Rectal smooth muscle tissue (tissue), 1 donor: ENCODE measurements around the gene ENTPD8.
"Not testable (repeated sequence)": the region's sequence is repeated elsewhere in the genome, so short reads cannot be mapped to it uniquely, and the experiment has no call there.

Experiments used
- H3K27ac ChIP-seq: one replicate; pipeline ENCODE4 v1.7.0; 2013; ENCODE audit warnings: low read depth, low read length, inconsistent platforms
- H3K27me3 ChIP-seq: one replicate; pipeline ENCODE4 v1.7.0; 2013; ENCODE audit warnings: low read length; ENCODE audit not compliant: control insufficient read depth, insufficient read depth
- H3K36me3 ChIP-seq: one replicate; pipeline ENCODE4 v1.7.0; 2013; ENCODE audit warnings: low read length; ENCODE audit not compliant: control insufficient read depth, insufficient read depth
- H3K4me1 ChIP-seq: one replicate; pipeline ENCODE4 v1.7.0; 2013; ENCODE audit warnings: low read length; ENCODE audit not compliant: control insufficient read depth, insufficient read depth
- H3K4me3 ChIP-seq: one replicate; pipeline ENCODE4 v1.7.0; 2013; ENCODE audit warnings: low read length
- H3K9ac ChIP-seq: one replicate; pipeline ENCODE4 v1.7.0; 2013; ENCODE audit warnings: low read length

ENTPD8 gene

GRCh38 chr9:137410891-137411249, 30.3 kb downstream of the ENTPD8 start:
- Histone ChIP-seq H3K4me1 (no peaks in the 10 kb centered on the region), H3K27me3 (no peaks in the 10 kb centered on the region), H3K36me3 (no peaks in the 10 kb centered on the region), H3K27ac (no peak overlapping the region), H3K4me3 (no peak overlapping the region), H3K9ac (no peak overlapping the region)

DNA sequence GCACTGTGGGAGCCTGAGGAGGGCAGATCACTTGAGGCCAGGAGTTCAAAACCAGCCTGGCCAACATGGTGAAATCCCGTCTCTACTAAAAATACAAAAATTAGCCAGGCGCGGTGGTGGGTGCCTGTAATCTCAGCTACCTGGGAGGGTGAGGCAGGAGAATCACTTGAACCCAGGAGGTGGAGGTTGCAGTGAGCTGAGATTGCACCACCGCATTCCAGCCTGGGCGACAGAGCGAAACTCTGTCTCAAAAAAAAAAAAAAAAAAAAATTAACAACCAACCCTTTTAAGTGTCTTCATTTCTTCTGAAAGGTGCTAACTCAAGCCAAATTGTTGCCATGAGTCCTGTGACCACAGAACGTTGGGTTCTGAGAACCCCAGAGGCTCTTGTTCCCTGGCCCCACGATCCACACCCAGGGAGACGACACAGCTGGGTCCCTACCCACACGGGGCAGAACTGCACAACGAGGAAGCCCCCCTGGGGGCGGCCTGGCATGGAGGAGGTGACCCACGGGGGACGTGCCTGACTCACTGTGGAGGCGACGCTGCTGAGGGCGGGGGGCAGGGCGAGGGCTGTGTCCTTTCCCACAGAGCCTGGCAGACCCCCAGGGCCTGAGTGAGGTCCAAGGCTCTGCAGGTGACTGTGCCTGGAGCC, 30.8 kb downstream of the ENTPD8 start:
- not testable (repeated sequence) for H3K4me1 ChIP-seq, H3K4me3 ChIP-seq, H3K36me3 ChIP-seq, H3K27ac ChIP-seq, H3K27me3 ChIP-seq, H3K9ac ChIP-seq

- Histone ChIP-seq H3K4me1 (no peaks in the 10 kb centered on the region), H3K36me3 (no peaks in the 10 kb centered on the region), H3K27ac (no peak overlapping the region), H3K4me3 (no peak overlapping the region), H3K27me3 (no peaks in the 10 kb centered on the region), H3K9ac (no peak overlapping the region)
Measured at GRCh38 chr9:137409515-137409914, 31.6 kb downstream of the ENTPD8 start.

DNA sequence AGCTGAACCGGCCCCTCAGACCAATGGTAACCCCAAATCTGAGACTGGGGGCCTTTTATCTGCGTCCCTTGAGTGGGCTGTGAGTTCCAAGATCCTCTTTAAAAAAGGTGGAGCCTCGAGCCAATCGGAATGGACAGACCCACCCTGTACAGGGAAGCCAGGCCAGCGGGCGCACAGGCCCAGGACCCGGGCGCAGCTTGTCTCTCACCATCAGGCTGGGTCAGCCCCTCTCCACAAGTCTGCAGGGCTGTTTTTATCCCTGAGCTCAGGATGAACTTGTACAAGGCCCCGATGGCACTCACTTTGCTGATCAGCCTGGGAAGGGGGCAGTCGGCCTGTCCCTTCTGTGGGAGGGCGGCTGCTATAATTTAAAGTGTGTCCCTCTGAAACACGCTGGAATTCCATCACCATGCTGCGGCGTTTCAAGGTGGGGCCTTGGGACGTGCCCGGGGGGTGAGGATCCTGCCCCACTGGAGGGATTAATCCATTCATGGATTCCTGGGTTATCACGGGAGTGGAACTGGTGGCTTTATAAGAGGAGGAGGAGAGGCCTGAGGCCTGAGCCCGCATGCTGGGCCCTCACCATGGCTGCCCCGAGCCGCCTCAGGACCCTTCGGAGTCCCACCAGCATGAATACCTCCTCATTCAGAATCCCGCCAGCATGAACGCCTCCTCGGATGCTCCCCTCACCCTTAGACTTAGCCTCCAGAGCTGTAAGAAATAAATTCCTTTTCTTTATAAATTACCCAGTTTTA, 32.3 kb downstream of the ENTPD8 start:
- Histone ChIP-seq H3K36me3 (no peaks in the 10 kb centered on the region), H3K27ac (no peak overlapping the region), H3K9ac (no peak overlapping the region), H3K4me3 (no peak overlapping the region), H3K27me3 (no peaks in the 10 kb centered on the region), H3K4me1 (no peaks in the 10 kb centered on the region)

DNA sequence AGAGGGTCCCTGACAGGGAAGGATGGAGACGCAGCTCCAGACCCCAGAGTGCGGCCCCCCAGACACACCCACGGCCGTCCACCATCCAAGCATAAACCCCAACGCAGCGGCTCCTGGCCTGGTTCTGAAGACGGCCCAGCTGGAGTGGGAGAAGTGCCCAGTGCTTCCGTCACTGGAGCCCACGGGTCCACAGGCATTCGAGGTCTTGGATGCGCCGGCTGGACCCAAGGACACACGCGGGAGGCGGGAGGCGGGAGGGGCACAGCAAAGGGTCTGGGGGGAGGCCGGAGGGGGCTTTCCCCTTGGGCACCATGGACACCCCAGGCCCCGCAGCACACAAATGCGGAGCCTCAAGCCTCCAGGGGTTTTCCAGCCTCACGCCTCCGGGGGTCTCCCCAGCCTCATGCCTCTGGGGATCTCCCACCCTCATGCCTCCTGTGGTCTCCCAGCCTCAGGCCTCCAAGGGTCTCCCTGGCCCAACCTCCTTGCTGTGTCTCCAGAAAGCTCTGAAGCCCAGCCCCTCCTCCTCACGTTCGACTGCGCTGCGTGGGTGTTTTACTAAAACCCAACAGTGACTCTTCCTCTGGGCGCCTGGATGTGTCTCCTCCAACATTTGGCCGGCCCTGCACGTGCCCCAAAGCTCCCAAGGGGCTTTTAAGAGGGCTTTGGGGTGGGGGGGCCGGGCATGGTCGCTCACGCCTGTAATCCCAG, 33.4 kb downstream of the ENTPD8 start:
- Histone ChIP-seq H3K36me3 (no peaks in the 10 kb centered on the region), H3K27ac (no peak overlapping the region), H3K9ac (no peak overlapping the region), H3K27me3 (no peaks in the 10 kb centered on the region), H3K4me1 (no peaks in the 10 kb centered on the region), H3K4me3 (peak overlapping the region; percentile 34)

GRCh38 chr9:137406876-137407589, 34.1 kb downstream of the ENTPD8 start:
- Histone ChIP-seq H3K9ac (no peak overlapping the region), H3K27me3 (no peaks in the 10 kb centered on the region)

GRCh38 chr9:137406085-137406760, 34.9 kb downstream of the ENTPD8 start:
- Histone ChIP-seq H3K27ac (no peak overlapping the region), H3K9ac (no peak overlapping the region), H3K36me3 (no peaks in the 10 kb centered on the region), H3K4me3 (no peak overlapping the region), H3K4me1 (no peaks in the 10 kb centered on the region), H3K27me3 (no peaks in the 10 kb centered on the region)

More at GRCh38 chr9:137406876-137407589, 34.1 kb downstream of the ENTPD8 start:
- H3K4me3 ChIP-seq, result peak overlapping the region; percentile 54
- H3K27ac ChIP-seq, result no peak overlapping the region
- no peaks in the 10 kb centered on the region for H3K4me1 ChIP-seq
- H3K36me3 ChIP-seq, result no peaks in the 10 kb centered on the region

GRCh38 chr9:137405677-137406081, 35.5 kb downstream of the ENTPD8 start:
- Histone ChIP-seq H3K4me3 (no peak overlapping the region), H3K27me3 (no peaks in the 10 kb centered on the region), H3K36me3 (no peaks in the 10 kb centered on the region), H3K4me1 (no peaks in the 10 kb centered on the region), H3K9ac (no peak overlapping the region), H3K27ac (no peak overlapping the region)

- no peaks in the 10 kb centered on the region for H3K27me3 ChIP-seq
- H3K9ac ChIP-seq, result no peak overlapping the region
- H3K4me1 ChIP-seq, result no peaks in the 10 kb centered on the region
- H3K4me3 ChIP-seq, result no peak overlapping the region
- no peak overlapping the region for H3K27ac ChIP-seq
- no peaks in the 10 kb centered on the region for H3K36me3 ChIP-seq
Measured at GRCh38 chr9:137404961-137405567, 36.1 kb downstream of the ENTPD8 start.

- no peaks in the 10 kb centered on the region for H3K36me3 ChIP-seq
- no peak overlapping the region for H3K4me3 ChIP-seq
- no peaks in the 10 kb centered on the region for H3K27me3 ChIP-seq
- H3K4me1 ChIP-seq, result no peaks in the 10 kb centered on the region
- H3K27ac ChIP-seq, result no peak overlapping the region
- H3K9ac ChIP-seq, result no peak overlapping the region
Measured at GRCh38 chr9:137403269-137403668, 37.9 kb downstream of the ENTPD8 start.

GRCh38 chr9:137402746-137403145, 38.4 kb downstream of the ENTPD8 start:
- Histone ChIP-seq H3K36me3 (no peaks in the 10 kb centered on the region), H3K4me3 (no peak overlapping the region), H3K4me1 (no peaks in the 10 kb centered on the region), H3K9ac (no peak overlapping the region), H3K27me3 (no peaks in the 10 kb centered on the region), H3K27ac (no peak overlapping the region)
